Central memory CD8-positive, alpha-beta T cell (primary cell): ENCODE data around the gene PCP4L1.

Experiments used
- ATAC-seq: fragments of 150-1000 bp; cut with Tn5 transposase; replicated peaks from 2 replicates; pipeline ENCODE4 v1.10.0; 2022; ENCODE audit warnings: mild to moderate bottlenecking, moderate FRiP score, moderate number of reproducible peaks; ENCODE audit not compliant: poor library complexity, severe bottlenecking; ENCODE audit errors: extremely low read depth
- DNase-seq, 2 donors: peaks; one replicate each; pipeline ENCODE4 v3.0.0; 2021; ENCODE audit warnings: low spot score in 2 of 2
- H3K27ac Mint-ChIP-seq: one replicate; pipeline ENCODE4 v1.8.0; 2022; ENCODE audit warnings: low read depth, mild to moderate bottlenecking, moderate library complexity, mixed read lengths
- H3K27me3 Mint-ChIP-seq: one replicate; pipeline ENCODE4 v1.8.0; 2022; ENCODE audit warnings: mixed read lengths
- H3K36me3 Mint-ChIP-seq: one replicate; pipeline ENCODE4 v1.8.0; 2022; ENCODE audit warnings: mild to moderate bottlenecking, moderate library complexity, mixed read lengths; ENCODE audit not compliant: insufficient read depth
- H3K4me1 Mint-ChIP-seq: one replicate; pipeline ENCODE4 v1.8.0; 2022; ENCODE audit warnings: mixed read lengths
- H3K4me3 Mint-ChIP-seq: one replicate; pipeline ENCODE4 v1.8.0; 2022; ENCODE audit warnings: mild to moderate bottlenecking, moderate library complexity, mixed read lengths
- H3K9me3 Mint-ChIP-seq: one replicate; pipeline ENCODE4 v1.8.0; 2022; ENCODE audit warnings: mixed read lengths

Gene PCP4L1

DNA sequence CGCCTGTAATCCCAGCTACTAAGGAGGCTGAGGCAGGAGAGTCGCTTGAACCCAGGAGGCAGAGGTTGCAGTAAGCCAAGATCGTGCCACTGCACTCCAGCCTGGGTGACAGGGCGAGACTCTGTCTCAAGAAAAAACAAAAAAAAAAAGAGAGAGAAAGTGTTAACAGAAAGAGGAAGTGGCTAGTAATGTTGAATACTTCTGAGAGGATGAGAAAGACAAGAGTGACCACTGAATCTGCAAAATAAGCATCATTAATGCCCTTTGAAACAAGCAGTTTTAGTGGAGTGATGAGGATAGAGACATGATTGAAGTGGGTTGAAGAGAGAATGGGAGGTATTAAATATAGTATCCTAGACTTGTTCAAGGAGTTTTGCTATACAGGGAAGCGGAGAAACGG, 39.6 kb downstream of the PCP4L1 start:
- H3K9me3 Mint-ChIP-seq = no peaks in the 10 kb centered on the region
- H3K4me3 Mint-ChIP-seq = no peak overlapping the region
- H3K4me1 Mint-ChIP-seq = peaks cover 6% of the 10 kb centered on the region
- H3K27ac Mint-ChIP-seq = no peak overlapping the region
- ATAC-seq (no peak), DNase-seq (no peak)
- H3K27me3 Mint-ChIP-seq = no peaks in the 10 kb centered on the region
- no peaks in the 10 kb centered on the region for H3K36me3 Mint-ChIP-seq

DNA sequence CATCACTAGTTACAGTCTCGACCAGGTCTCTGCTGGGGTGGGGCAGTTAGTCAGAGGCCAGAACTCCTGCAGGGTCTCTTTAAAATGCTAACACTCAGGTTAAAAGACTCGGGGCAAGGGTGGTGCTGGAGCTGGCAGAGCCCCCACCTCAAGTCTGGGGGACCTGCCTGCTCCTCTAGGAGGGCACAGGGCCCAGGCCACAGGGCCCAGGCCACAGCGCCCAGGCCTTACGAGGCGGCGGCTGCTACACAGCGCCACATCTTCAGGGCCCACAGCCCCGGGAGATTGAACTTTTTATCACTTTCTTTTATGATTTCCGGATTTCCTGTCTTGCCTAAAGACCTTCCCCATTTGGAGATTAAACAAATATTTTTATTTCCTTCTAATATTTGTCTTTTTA, 40.8 kb downstream of the PCP4L1 start:
- H3K4me3 Mint-ChIP-seq = no peak overlapping the region
- ATAC-seq = no peak
- H3K27ac Mint-ChIP-seq = no peak overlapping the region
- no peaks in the 10 kb centered on the region for H3K27me3 Mint-ChIP-seq
- no peaks in the 10 kb centered on the region for H3K9me3 Mint-ChIP-seq
- H3K4me1 Mint-ChIP-seq = peaks cover 8% of the 10 kb centered on the region
- DNase-seq = no peak
- no peaks in the 10 kb centered on the region for H3K36me3 Mint-ChIP-seq

- ATAC-seq = no peak
- no peaks in the 10 kb centered on the region for H3K27me3 Mint-ChIP-seq
- no peak overlapping the region for H3K27ac Mint-ChIP-seq
- H3K9me3 Mint-ChIP-seq = no peaks in the 10 kb centered on the region
- H3K4me3 Mint-ChIP-seq = no peak overlapping the region
- peaks cover 17% of the 10 kb centered on the region for H3K4me1 Mint-ChIP-seq
- DNase-seq = no peak
- no peaks in the 10 kb centered on the region for H3K36me3 Mint-ChIP-seq
Observed at GRCh38 chr1:161300478-161300877, 41.9 kb downstream of the PCP4L1 start.

- H3K4me1 Mint-ChIP-seq = peaks cover 23% of the 10 kb centered on the region
- peak; percentile 24 for ATAC-seq
- no peaks in the 10 kb centered on the region for H3K36me3 Mint-ChIP-seq
- peak overlapping the region; percentile 93 for H3K27ac Mint-ChIP-seq
- H3K9me3 Mint-ChIP-seq = no peaks in the 10 kb centered on the region
- no peaks in the 10 kb centered on the region for H3K27me3 Mint-ChIP-seq
- H3K4me3 Mint-ChIP-seq = peak overlapping the region; percentile 99
- no peak for DNase-seq
Observed at GRCh38 chr1:161304927-161305866, 46.7 kb downstream of the PCP4L1 start.

GRCh38 chr1:161305867-161306519, 47.4 kb downstream of the PCP4L1 start:
- H3K9me3 Mint-ChIP-seq = no peaks in the 10 kb centered on the region
- ATAC-seq = peak; percentile 93

DNA sequence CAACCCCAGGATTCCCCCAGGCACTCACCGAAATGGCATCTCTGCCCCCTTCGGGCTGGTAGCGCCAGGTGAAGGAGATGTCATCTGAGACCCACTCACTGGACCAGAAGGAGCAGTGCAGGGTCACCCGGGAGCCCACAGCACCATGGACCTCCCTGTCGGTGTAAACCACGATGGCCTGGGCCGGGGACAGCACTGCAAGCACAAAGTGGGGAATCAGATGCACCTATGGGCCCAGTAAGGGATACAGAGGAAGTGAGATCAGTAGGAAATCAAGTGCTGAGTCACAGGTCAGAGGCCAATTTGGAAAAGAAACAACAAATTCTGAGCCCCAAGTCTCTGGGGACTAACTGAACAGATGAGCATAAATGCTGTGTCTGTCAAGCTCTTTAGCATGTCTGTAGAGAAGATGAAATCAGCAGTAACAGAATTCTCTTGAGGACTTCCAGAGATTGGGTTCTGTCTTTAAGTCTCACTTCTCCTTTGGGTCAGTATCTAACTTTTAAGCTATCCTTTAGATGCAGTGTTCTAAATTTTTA, 48.8 kb downstream of the PCP4L1 start:
- ATAC-seq (peak; percentile 13), DNase-seq (no peak)
- no peaks in the 10 kb centered on the region for H3K9me3 Mint-ChIP-seq
- no peaks in the 10 kb centered on the region for H3K36me3 Mint-ChIP-seq
- H3K4me1 Mint-ChIP-seq = peaks cover 23% of the 10 kb centered on the region
- H3K4me3 Mint-ChIP-seq = no peak overlapping the region
- H3K27me3 Mint-ChIP-seq = no peaks in the 10 kb centered on the region
- H3K27ac Mint-ChIP-seq = peak overlapping the region; percentile 58

More at GRCh38 chr1:161305867-161306519, 47.4 kb downstream of the PCP4L1 start:
- peak overlapping the region; percentile 99 for H3K4me3 Mint-ChIP-seq
- peaks cover 23% of the 10 kb centered on the region for H3K4me1 Mint-ChIP-seq
- peak; percentile 82 to 89 for DNase-seq
- peak overlapping the region; percentile 93 for H3K27ac Mint-ChIP-seq
- H3K36me3 Mint-ChIP-seq = no peaks in the 10 kb centered on the region
- H3K27me3 Mint-ChIP-seq = no peaks in the 10 kb centered on the region

DNA sequence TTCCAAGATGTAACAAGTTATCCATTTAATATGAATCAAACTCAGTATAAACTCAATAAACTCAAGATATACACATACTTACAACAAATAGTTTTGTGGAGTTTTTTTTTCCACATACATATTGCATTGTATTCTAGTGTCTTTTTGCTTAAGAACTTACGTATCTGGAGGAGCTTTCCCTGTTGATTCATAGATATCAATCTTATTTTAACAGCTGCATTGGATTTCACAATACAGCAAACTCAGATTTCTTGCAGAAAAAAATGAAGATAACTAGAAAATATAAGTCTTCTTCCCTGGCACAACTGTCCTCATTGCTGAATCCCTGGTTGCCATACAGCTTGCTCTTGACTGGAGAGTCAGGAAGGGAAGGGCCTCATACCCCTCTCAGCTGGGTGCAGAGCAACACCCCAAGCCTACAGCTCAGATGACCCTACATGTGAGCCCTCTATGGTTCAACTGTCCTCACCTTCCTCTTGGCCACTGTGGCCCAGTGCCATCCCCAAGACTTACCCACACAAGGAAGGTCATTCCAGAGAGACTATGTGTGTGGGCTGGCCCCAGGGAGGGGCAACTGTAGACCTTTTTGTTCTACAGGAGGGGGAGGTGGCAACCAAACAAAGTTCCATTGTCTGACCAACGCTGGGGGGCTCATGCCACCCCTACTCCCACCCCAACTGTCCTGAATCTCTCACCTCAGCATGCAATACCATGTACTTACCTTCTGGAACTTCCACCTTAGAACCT, 49.5 kb downstream of the PCP4L1 start:
- no peak for DNase-seq
- H3K4me1 Mint-ChIP-seq = peaks cover 23% of the 10 kb centered on the region
- H3K36me3 Mint-ChIP-seq = no peaks in the 10 kb centered on the region
- no peaks in the 10 kb centered on the region for H3K9me3 Mint-ChIP-seq
- ATAC-seq = no peak
- H3K27me3 Mint-ChIP-seq = no peaks in the 10 kb centered on the region
- H3K4me3 Mint-ChIP-seq = no peak overlapping the region
- H3K27ac Mint-ChIP-seq = peak overlapping the region; percentile 58

DNA sequence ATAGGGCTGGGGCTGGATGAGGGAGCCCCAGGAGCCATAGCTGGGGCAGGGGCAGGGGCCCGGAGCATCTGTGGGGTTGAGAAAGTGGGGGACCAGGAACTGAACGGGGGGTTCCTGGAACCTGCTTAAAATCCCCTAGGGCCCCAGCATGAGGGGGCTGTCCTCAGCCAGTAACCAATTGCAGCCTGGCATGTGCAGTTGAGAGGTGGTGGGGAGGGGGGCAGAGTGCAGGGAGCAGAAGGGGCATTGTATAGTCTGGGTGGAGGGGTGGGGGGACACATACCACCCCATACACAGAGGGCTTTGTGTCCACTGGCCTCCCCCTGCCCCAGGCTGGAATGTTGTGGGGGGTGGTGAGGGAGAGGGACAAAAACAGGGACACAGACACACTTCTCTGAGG, 51.3 kb downstream of the PCP4L1 start, which contains the start of gene MPZ:
MPZ (minus strand) TSS at position 101 of the 400 bp plus-strand sequence; CDS start at position 38, 63 bp downstream.
- no peak within 1 kb of the TSS for H3K4me3 Mint-ChIP-seq
- H3K4me1 Mint-ChIP-seq = peaks cover 20% of the 10 kb centered on the region
- no peak for ATAC-seq
- peaks cover 6% of the 10 kb centered on the region for H3K36me3 Mint-ChIP-seq
- H3K27me3 Mint-ChIP-seq = no peaks in the 10 kb centered on the region
- no peaks in the 10 kb centered on the region for H3K9me3 Mint-ChIP-seq
- DNase-seq = no peak
- H3K27ac Mint-ChIP-seq = no peak within 1 kb of the TSS

DNA sequence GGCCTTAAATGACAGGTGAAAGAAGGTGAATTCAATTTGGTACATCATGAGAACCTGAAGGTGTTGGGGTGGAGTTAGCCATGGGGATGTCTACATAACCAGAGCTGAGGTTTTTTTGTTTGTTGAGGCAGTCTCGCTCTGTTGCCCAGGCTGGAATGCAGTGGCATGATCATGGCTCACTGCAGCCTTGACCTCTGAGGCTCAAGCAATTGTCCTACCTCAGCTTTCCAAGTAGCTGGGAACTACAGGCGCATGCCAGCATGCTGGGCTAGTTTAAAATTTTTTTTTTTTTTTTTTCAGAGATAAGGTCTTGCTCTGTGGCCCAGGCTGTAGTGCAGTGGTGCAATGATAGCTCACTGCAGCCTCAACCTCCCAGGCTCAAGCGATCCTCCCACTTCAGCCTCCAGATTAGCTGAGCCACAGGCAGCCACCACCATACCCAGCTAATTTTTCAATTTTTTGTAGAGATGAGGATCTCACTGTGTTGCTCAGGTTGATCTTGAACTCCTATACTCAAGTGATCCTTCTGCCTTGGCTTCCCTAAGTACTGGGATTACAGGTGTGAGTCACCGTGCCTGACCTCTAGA, 53.1 kb downstream of the PCP4L1 start:
- Mint-ChIP-seq H3K4me3 (no peak overlapping the region), H3K27me3 (no peaks in the 10 kb centered on the region), H3K9me3 (no peaks in the 10 kb centered on the region), H3K27ac (no peak overlapping the region), H3K36me3 (peaks cover 8% of the 10 kb centered on the region), H3K4me1 (peaks cover 19% of the 10 kb centered on the region)
- DNase-seq (no peak), ATAC-seq (no peak)

GRCh38 chr1:161313554-161314200, 55.1 kb downstream of the PCP4L1 start:
- no peaks in the 10 kb centered on the region for H3K9me3 Mint-ChIP-seq
- H3K27ac Mint-ChIP-seq = peak overlapping the region; percentile 99
- peaks cover 18% of the 10 kb centered on the region for H3K4me1 Mint-ChIP-seq
- peak overlapping the region; percentile 95 for H3K4me3 Mint-ChIP-seq
- no peak for DNase-seq
- H3K27me3 Mint-ChIP-seq = no peaks in the 10 kb centered on the region
- H3K36me3 Mint-ChIP-seq = peaks cover 12% of the 10 kb centered on the region
- peak; percentile 16 for ATAC-seq

- no peaks in the 10 kb centered on the region for H3K27me3 Mint-ChIP-seq
- ATAC-seq (peak; percentile 99), DNase-seq (peak; percentile 83 to 87)
- H3K4me3 Mint-ChIP-seq = peak within 1 kb of the TSS; percentile 95
- peak within 1 kb of the TSS; percentile 99 for H3K27ac Mint-ChIP-seq
- peaks cover 15% of the 10 kb centered on the region for H3K36me3 Mint-ChIP-seq
- peaks cover 18% of the 10 kb centered on the region for H3K4me1 Mint-ChIP-seq
- H3K9me3 Mint-ChIP-seq = no peaks in the 10 kb centered on the region
Observed at GRCh38 chr1:161314201-161314981, 55.8 kb downstream of the PCP4L1 start, which contains the start of gene SDHC. SDHC (plus strand) TSS chr1:161314381; CDS start chr1:161314406, 25 bp downstream.
